Measurements from ENCODE around the gene RSPO1.

DNA sequence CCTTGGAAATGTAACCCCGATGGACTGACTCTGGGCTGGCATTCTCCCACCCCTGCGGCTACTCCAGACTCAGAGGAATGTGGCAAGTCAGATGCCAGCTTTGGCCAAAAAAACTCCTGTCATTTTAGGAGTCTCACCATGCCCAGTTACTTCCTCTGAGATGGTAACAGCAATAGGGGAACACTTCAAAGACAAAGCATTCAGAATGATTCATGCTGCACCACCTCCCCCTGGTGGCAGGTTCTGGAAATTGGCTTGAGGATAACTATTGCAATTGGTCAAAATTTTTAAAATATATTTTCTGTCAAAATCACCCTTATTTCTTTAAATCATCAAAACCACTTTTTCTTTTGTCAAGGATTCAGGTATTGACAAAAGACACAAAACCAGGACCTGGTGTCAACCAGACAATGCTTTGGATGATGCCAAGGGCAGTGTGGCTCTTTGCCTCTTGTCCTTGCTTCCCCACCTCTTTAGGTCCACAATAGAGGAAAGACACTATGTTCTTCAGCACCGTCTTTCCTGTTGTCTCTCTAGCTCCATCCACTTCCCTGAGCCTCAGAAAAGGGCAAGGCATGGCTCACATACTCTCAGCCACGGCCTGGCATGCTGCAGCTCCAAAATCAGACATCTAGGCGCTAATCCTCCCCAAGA, 47.8 kb upstream of the RSPO1 start:
- TF ChIP-seq, protein P1, sequence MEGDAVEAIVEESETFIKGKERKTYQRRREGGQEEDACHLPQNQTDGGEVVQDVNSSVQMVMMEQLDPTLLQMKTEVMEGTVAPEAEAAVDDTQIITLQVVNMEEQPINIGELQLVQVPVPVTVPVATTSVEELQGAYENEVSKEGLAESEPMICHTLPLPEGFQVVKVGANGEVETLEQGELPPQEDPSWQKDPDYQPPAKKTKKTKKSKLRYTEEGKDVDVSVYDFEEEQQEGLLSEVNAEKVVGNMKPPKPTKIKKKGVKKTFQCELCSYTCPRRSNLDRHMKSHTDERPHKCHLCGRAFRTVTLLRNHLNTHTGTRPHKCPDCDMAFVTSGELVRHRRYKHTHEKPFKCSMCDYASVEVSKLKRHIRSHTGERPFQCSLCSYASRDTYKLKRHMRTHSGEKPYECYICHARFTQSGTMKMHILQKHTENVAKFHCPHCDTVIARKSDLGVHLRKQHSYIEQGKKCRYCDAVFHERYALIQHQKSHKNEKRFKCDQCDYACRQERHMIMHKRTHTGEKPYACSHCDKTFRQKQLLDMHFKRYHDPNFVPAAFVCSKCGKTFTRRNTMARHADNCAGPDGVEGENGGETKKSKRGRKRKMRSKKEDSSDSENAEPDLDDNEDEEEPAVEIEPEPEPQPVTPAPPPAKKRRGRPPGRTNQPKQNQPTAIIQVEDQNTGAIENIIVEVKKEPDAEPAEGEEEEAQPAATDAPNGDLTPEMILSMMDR (conservative IDR thresholded peaks at IDR 0.05; ENCODE audit: low read depth, low read length): peak; percentile 91
- TF ChIP-seq POLR2A (IDR thresholded peaks at IDR 0.05; ENCODE audit: low read depth, low read length) (peak; percentile 37; the same call in 1 of the 2 replicates), RCOR1 (IDR thresholded peaks at IDR 0.05; ENCODE audit: insufficient replicate concordance, low read length) (no peak), MXI1 (IDR thresholded peaks at IDR 0.05; ENCODE audit: borderline replicate concordance, low read depth, low read length) (no peak), CHD1 (IDR thresholded peaks at IDR 0.05; ENCODE audit: low read depth, low read length) (no peak), RFX5 (IDR thresholded peaks at IDR 0.05; ENCODE audit: low read depth, low read length) (no peak), FOS (IDR thresholded peaks at IDR 0.05; ENCODE audit: low read depth, low read length) (no peak), RAD21 (IDR thresholded peaks at IDR 0.05; ENCODE audit: low read length) (peak; percentile 88), BHLHE40 (IDR thresholded peaks at IDR 0.05; ENCODE audit: low read depth, low read length) (no peak)

Data from IMR-90 (cell line).